ENCODE measurements around the gene ANKRD30B.
"Not testable (repeated sequence)": the region's sequence is repeated elsewhere in the genome, so short reads cannot be mapped to it uniquely, and the experiment has no call there.

ANKRD30B gene, protein sequence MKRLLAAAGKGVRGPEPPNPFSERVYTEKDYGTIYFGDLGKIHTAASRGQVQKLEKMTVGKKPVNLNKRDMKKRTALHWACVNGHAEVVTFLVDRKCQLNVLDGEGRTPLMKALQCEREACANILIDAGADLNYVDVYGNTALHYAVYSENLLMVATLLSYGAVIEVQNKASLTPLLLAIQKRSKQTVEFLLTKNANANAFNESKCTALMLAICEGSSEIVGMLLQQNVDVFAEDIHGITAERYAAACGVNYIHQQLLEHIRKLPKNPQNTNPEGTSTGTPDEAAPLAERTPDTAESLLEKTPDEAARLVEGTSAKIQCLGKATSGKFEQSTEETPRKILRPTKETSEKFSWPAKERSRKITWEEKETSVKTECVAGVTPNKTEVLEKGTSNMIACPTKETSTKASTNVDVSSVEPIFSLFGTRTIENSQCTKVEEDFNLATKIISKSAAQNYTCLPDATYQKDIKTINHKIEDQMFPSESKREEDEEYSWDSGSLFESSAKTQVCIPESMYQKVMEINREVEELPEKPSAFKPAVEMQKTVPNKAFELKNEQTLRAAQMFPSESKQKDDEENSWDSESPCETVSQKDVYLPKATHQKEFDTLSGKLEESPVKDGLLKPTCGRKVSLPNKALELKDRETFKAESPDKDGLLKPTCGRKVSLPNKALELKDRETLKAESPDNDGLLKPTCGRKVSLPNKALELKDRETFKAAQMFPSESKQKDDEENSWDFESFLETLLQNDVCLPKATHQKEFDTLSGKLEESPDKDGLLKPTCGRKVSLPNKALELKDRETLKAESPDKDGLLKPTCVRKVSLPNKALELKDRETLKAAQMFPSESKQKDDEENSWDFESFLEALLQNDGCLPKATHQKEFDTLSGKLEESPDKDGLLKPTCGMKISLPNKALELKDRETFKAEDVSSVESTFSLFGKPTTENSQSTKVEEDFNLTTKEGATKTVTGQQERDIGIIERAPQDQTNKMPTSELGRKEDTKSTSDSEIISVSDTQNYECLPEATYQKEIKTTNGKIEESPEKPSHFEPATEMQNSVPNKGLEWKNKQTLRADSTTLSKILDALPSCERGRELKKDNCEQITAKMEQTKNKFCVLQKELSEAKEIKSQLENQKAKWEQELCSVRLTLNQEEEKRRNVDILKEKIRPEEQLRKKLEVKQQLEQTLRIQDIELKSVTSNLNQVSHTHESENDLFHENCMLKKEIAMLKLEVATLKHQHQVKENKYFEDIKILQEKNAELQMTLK (N-terminal part only)

DNA sequence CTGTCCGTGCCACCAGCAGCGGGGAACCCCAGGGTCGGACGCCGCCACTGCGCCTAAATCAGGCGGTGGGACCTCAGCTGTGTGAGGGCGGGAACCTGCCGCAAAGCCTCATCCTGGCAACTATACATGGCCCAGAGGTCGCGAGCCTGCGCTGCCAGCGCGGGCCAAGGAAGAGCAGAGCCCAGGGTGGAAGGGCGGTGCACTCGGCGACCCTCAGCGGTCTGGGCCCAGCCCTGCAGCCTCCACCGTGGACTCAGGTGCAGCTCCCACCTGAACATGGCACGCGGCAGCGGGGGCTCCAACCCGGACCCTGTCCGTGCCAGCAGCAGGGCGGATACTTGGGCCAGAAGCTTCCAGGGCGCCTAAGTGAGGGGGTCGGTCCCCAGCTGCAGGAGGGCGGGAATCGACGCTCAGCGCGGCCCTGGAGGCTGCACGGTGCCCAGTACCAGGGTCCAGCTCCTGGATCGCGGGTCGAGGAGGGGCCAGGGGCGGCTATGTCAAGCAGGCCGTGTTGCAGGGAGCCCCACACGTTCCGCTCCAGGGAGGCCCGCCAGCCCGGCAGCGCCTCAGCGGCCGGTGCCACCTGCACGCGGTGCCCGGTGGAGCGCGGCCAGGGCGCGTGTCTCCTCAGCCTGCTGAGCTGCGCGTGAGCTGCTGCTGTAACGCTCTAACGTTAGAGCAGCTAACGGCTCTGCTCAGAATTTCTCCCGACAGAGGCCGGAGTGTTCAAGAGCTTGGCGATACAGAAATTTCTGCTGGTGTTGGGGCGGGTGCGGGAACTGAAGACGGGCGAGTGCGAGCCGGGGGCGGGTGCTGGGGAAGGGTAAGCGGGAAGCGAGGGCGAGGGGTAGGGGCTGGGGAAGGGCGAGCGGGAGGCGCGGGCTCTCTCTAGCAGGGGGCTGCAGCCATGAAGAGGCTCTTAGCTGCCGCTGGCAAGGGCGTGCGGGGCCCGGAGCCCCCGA is at the start of gene ANKRD30B:
Gene ANKRD30B (plus strand): TSS at position 660 of the 962 bp plus-strand sequence. CDS start 248 bp downstream, at position 908.
- DNase-seq = no peak

DNA sequence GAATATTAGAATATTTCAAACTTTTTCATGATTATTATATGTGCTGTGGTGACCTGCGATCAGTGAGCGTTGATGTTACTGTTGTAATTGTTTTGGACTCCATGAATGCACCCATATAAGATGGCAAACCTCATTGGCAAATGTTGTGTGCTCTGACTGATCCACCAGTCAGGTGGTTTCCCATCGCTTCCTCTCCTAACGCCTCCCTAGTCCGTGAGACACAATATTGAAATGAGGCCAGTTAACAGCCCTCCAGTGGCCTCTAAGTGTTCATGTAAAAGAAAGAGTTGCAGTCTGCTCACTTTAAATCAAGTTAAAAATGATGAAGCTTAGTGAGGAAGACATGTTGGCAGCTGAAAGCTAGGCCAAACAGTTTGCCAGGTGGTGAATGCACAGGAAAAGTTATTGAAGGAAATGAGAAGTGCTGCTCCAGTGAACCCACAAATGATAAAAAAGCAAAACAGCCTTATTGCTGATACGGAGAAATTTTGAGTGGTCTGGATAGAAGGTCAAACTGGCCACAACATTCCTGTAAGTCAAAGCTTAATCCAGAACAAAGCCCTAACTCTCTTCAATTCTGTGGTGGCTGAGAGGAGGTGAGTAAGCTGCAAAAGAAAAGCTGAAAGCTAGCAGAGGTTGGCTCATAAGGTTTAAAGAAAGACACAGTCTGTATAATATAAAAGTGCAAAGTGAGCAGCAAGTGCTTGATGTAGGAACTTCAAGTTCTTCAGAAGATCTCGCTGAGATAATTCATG is 46.5 kb upstream of the ANKRD30B start:
- not testable (repeated sequence) for DNase-seq

DNA sequence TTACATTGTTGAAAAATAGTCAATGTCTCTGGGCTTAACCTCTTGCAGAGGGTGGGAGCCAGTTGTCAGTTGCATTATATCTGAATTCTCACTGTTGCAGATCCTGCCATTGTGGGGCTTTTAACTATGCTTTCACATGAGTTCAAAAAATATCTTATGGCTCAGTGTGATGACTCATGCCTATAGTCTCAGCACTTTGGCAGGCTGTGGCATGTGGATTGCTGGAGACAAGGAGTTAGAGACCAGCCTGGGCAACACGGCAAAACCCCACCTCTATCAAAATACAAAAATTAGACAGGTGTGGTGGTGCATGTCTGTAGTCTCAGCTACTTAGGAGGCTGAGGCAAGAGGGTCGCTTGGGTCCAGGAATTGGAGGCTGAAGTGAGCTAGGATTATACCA is 38.2 kb upstream of the ANKRD30B start:
- not testable (repeated sequence) for DNase-seq

DNA sequence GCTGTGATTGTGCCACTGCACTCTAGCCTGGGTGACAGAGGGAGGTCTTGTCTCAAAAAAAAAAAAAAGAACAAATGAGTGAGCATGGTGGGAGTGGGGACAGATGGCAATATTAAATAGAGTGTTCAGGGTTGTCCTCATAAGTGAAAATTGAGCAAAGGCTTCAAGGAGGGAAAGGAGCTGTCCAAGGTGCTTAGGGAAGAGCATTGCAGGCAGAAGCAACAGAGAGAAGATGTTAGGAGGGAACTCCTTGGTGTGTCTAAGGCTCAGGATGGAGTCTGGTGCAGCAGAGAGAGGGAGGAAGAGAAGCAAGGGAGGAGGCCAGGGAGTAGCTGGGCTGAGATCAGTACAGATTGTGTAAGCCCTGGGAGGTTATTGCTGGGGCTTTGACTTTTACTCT is 26.4 kb upstream of the ANKRD30B start:
- DNase-seq = not testable (repeated sequence)

DNA sequence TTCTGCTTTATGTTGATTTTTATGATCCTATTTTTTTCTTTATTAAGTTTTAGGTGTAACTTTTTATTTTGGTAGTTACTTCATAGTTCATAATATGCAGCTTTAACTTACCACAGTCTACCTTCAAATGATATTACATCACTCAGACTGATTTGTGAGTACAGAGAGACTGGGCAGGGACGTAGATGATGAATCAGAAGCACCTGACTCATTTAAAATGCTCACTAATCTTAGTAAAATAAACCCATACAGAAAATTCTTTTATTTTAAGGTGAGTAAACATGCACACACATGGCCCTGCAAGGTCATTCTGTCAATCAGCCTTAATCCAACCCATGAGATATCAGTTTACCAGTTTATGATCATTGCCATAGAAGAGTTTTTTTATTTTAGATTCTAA is 8.9 kb upstream of the ANKRD30B start:
- DNase-seq = not testable (repeated sequence)

DNA sequence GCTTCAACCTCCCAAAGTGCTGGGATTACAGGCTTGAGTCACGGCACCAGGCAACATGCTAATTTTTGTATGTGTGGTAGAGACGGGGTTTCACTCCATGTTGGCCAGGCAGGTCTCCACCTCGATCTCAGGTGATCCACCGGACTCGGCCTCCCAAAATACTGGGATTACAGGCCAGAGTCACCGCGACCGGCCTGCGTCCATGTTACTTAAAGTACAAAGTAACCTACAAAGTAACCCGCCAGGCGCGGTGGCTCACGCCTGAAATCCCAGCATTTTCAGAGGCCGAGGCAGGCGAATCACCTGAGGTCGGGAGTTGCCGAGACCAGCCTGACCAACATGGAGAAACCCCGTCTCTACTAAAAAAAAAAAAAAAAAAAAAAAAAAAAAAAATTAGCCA is 1.1 kb upstream of the ANKRD30B start:
- no peak for DNase-seq

DNA sequence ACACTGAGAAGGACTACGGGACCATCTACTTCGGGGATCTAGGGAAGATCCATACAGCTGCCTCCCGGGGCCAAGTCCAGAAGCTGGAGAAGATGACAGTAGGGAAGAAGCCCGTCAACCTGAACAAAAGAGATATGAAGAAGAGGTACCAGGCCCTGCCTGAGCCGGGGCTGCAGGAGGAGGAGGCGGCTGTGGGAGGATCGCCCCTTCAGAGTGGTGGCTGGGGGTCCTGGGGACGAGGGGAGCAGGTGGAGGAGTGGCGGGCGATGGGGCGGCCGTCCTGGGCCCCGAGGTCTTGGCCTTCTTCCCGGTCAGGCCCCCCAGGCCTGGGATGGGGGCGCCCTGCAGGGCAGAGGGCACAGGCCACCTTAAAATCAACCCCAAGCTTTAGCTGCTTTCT is 524 bp downstream of the ANKRD30B start:
- DNase-seq = no peak

DNA sequence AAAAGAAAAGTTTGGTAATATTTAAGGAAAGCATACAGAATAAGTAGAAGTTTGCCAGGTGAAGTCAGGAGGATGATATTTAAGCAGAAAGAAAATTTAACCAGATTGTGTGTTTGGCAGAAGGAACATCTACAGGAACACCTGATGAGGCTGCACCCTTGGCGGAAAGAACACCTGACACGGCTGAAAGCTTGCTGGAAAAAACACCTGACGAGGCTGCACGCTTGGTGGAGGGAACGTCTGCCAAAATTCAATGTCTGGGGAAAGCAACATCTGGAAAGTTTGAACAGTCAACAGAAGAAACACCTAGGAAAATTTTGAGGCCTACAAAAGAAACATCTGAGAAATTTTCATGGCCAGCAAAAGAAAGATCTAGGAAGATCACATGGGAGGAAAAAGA is 15.6 kb downstream of the ANKRD30B start:
- not testable (repeated sequence) for DNase-seq

DNA sequence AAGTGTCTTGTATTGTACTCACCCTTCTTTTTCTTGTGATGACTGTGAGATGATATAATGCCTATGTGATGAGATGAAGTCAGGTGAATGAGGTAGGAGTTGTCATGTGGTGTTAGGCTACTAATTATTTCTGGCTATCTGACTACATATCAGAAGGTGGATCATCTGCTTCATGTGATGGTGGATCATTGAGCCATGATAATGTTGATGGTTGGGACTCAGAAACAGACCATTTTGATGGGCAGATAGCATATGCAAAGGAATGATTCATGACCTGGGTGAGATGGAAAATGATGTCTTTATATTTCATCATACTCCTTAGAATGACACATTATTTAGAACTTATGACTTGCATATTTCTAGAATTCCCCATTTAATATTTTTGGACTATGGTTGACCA is 19.5 kb downstream of the ANKRD30B start:
- no peak for DNase-seq

DNA sequence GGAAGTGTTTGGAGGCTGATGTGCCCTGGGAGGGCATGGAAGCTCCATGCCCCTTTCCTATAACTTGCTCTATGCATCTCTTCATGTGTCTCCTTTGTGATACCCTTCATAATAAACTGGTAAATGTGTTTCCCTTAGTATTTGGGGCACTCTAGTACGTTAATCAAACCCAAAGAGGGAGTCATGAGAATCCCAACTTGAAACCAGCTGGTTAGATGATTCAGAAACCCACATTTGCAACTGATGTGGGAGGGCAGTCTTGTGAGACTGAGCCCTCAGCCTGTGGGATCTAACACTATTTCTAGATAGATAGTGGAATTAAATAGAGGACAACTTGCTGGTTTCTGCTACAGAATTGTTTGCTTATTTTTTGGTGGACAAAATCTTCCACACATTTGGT is 20.3 kb downstream of the ANKRD30B start:
- DNase-seq = no peak

DNA sequence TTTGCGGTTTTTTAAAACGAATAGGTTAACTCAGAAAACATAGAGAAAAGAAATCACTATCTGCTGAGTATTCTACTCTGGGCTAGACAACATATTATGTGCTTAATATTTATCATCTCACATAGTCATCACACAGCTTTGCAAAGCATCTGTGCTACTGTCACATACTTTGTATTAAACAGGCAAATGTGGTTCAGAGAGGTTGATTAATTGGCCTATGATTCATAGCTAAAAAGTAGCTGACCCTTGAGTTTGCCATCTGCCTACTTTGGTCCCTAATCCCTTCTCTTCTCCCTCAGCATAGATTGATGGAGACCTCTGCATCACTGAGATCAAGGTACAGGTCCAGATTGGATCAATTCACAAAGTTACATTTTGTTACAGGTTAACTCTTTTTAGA is 21.4 kb downstream of the ANKRD30B start:
- no peak for DNase-seq

DNA sequence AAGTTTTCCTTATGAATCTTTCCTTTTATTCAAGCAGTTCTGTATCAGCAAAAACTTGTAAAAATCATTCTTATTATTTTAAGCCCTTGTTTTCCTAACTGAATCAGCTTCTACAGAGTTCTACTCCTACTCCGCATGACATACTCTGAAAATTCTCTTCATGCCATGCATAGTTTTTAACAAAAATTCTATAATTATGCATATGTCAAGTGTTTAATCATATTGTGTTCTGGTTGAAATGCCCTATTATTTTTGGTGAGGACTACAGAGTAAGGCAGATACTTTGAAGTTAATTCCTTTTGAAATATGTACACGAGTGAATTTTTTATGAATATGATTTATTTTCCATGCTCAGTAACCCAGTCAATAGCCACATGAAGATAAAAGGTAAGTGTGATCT is 28.8 kb downstream of the ANKRD30B start:
- no peak for DNase-seq

DNA sequence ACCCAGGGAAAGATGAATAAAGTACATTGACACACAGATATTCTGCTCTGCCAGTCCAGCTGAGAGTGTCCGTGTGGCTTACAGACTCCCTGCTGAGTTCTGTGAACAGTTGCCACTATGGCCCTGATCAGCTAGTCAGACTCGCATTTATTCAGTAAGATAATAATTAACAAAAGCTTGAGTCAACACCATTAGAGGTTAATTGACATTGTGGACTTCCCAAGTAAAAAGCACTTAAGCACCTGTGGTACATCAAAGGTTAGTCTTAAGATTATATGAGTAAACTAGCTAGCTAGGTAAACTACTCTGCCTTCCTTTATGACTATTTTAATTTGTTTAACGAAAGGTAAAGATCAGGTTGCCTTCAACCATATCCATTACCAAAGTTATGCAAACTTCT is 33.7 kb downstream of the ANKRD30B start:
- no peak for DNase-seq

DNA sequence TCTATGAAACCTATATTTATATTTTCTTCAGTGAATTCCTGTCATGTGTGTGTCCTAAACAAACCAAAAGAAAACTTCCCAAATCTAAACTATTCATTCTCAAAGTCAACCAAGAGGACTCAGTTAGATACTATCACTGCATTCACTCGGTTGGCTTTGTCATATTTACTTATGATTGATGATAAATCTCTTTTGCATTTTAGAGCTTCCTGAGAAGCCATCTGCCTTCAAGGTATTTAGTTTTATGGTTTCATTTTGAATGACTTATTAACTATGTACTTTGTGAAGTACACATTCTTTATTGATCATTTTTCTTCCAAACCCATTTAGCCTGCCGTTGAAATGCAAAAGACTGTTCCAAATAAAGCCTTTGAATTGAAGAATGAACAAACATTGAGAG is 36.2 kb downstream of the ANKRD30B start:
- no peak for DNase-seq

DNA sequence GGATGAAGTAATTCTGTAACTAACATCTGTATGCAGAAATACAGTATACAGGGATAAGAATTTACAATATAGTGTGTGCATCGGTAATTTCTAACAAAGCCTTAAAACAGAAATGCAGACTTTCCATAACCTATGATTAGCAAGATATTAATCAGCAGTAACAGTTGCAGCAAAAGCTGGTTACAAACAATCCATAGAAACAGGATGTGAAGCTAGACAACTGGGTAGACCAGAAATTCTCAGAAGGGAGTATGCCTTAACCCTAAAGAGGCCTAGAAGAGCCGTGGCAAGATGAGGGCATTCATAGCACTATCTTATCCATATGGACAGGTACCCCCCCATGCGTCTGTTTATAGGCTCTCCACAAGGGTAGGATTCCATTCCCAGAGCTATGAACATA is 48.9 kb downstream of the ANKRD30B start:
- DNase-seq = not testable (repeated sequence)

DNA sequence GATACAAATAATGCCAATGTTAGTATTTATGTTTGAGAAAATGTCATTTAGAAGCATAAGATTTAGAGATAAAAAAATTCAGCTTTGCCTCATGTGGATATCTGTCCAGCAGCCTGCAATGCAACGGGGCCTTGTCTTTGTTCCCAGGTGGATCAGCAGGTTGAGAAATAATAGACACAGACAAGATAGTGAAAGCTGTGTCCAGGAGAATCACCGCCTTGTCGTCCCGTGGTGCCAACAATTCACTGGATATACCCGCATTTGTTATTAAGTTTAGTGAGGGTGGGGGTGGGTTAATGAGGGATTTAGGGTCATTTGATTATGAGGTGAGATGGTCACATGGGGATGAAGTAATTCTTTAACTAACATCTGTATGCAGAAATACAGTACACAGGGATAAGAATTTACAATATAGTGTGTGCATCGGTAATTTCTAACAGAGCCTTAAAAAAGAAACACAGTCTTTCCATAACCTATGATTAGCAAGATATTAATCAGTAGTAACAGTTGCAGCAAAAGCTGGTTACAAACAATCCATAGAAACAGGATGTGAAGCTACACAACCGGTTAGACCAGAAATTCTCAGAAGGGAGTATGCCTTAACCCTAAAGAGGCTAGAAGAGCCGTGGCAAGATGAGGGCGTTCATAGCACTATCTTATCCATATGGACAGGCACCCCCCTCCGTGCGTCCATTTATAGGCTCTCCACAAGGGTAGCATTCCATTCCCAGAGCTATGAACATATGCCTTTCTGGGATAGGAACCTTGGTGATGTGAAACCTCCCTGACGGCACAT is 50.2 kb downstream of the ANKRD30B start:
- not testable (repeated sequence) for DNase-seq

DNA sequence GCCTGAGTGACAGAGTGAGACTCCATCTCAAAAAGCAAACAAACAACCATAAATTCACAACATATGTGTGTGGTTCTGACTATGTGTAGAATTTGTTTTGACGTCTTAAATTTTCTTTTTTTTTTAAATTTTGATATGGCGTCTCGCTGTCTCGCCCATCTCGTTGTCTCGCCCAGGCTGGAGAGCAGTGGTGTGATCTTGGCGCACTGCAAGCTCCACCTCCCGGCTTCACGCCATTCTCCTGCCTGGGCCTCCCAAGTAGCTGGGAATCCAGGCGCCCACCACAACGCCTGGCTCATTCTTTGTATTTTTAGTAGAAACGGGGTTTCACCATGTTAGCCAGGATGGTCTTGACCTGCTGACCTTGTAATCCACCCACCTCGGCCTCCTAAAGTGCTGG is 63.1 kb downstream of the ANKRD30B start:
- DNase-seq = not testable (repeated sequence)

DNA sequence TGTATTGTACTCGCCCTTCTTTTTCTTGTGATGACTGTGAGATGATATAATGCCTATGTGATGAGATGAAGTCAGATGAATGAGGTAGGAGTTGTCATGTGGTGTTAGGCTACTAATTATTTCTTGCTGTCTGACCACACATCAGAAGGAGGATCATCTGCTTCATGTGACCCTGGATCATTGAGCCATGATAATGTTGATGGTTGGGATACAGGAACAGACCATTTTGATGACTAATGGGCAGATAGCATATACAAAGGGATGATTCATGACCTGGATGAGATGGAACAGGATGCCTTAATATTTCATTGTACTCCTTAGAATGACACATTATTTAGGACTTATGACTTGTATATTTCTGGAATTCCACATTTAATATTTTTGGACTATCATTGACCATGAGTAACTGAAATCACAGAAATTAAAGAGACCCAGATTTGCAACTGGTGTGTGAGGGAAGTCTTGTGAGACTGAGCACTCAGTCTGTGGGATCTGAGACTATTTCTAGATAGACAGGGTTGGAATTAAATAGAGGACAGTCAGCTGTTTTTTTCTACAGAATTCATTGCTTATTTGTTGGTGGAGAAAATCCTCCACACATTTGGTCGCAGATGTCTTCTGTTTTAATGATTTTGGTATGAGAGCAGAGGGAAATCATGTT is 79.1 kb downstream of the ANKRD30B start:
- DNase-seq = not testable (repeated sequence)

DNA sequence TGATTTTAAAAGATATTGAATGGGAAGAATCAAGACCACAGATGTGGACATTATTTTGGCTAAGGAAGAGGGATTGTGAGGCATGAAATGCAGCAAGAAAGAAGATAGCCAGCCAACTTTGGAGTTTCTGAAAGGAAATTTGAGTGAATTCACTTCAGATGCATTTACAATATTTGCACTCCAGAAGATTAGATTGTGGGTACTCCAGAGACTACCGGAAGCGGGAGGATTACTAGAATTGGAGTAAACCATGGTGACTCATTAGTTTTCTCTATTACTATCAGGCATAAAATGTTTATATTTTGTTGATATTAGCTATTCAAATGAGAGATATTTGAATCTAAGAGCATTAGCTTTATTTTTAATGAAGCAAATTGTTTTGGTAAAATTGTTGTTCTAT is 93.6 kb downstream of the ANKRD30B start:
- DNase-seq = not testable (repeated sequence)

DNA sequence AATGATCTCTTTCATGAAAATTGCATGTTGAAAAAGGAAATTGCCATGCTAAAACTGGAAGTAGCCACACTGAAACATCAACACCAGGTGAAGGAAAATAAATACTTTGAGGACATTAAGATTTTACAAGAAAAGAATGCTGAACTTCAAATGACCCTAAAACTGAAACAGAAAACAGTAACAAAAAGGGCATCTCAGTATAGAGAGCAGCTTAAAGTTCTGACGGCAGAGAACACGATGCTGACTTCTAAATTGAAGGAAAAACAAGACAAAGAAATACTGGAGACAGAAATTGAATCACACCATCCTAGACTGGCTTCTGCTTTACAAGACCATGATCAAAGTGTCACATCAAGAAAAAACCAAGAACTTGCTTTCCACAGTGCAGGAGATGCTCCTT is 103.6 kb downstream of the ANKRD30B start:
- not testable (repeated sequence) for DNase-seq
